Sciatic nerve (tissue), 2 donors: Measurements from ENCODE around the gene TP53TG3D. TPM values are rescaled to one million over a fixed set of nuclear protein-coding genes. Genes with fewer than 3 reads are reported as not detected.
"Not testable (repeated sequence)": the region's sequence is repeated elsewhere in the genome, so short reads cannot be mapped to it uniquely, and the experiment has no call there.

Experiments used
- ATAC-seq: fragments of 200-7000 bp; cut with Tn5 transposase; one replicate; pipeline ENCODE4 v1.9.1; 2020; ENCODE audit warnings: mild to moderate bottlenecking, moderate library complexity
- DNase-seq: peaks from one replicate; pipeline ENCODE4 v3.0.0-alpha.2; 2020; ENCODE audit warnings: low spot score
- intact Hi-C: fragments of 100-400 bp; cut with DNase I; formaldehyde crosslinking; loops from one replicate; pipeline ENCODE4 v1.14.2; 2022
- total RNA-seq: library from RNA; stranded (reverse); fragmentation: NEBNext Ultra II Directional; extraction: Animal tissue kit (Norgen Biotek cat#: 25700); gene quantifications from one replicate; pipeline ENCODE4 v1.2.1, GENCODE V29; 2021
- donor health status: DM: no; HTN: no; CAD: no.
- donor health status: DM: no; HTN: no; CAD: no.

The TP53TG3D gene
- total RNA-seq = 1.1 TPM

GRCh38 chr16:32252986-32253385 is at the start of gene TP53TG3D:
Gene TP53TG3D, plus strand, starts transcription at chr16:32253286. Its CDS starts 68 bp downstream, at chr16:32253354.
- DNase-seq, intact Hi-C loops, ATAC-seq: not testable (repeated sequence)

- DNase-seq, ATAC-seq, intact Hi-C loops: not testable (repeated sequence)
Observed at GRCh38 chr16:32253507-32253906, 421 bp downstream of the TP53TG3D start.

- intact Hi-C loops, DNase-seq, ATAC-seq: not testable (repeated sequence)
Observed at GRCh38 chr16:32261526-32261925, 8.4 kb downstream of the TP53TG3D start.

GRCh38 chr16:32263552-32263951 is 10.5 kb downstream of the TP53TG3D start:
- ATAC-seq, DNase-seq, intact Hi-C loops: not testable (repeated sequence)

- ATAC-seq, DNase-seq, intact Hi-C loops: not testable (repeated sequence)
Observed at GRCh38 chr16:32281910-32282309, 28.8 kb downstream of the TP53TG3D start.

- ATAC-seq, DNase-seq, intact Hi-C loops: not testable (repeated sequence)
Observed at GRCh38 chr16:32283024-32283423, 29.9 kb downstream of the TP53TG3D start.

GRCh38 chr16:32283917-32284495 is 30.9 kb downstream of the TP53TG3D start:
- intact Hi-C loops, ATAC-seq, DNase-seq: not testable (repeated sequence)

GRCh38 chr16:32284800-32285796 is 32.0 kb downstream of the TP53TG3D start:
- intact Hi-C loops, ATAC-seq: not testable (repeated sequence)
- peak; percentile 65 for DNase-seq

- ATAC-seq, DNase-seq, intact Hi-C loops: not testable (repeated sequence)
Observed at GRCh38 chr16:32286193-32286592, 33.1 kb downstream of the TP53TG3D start.

GRCh38 chr16:32287743-32288142 is 34.7 kb downstream of the TP53TG3D start:
- DNase-seq, ATAC-seq: not testable (repeated sequence)

GRCh38 chr16:32289197-32289596 is 36.1 kb downstream of the TP53TG3D start:
- ATAC-seq, intact Hi-C loops, DNase-seq: not testable (repeated sequence)

More at GRCh38 chr16:32287743-32288142, 34.7 kb downstream of the TP53TG3D start:
- intact Hi-C loops = not testable (repeated sequence)

- intact Hi-C loops, ATAC-seq, DNase-seq: not testable (repeated sequence)
Observed at GRCh38 chr16:32302776-32303175, 49.7 kb downstream of the TP53TG3D start.
